ENCODE data around the gene RFTN1. TPM values are rescaled to one million over a fixed set of nuclear protein-coding genes. Genes with fewer than 3 reads are reported as not detected.

The RFTN1 gene
- total and polyA plus RNA-seq, 5 donors from 2014 or later, result 87.1 to 111 (median 104) TPM

- H3K4me3 ChIP-seq (ENCODE audit: low read depth, low read length), result no peak overlapping the region
- no peaks in the 10 kb centered on the region for H3K27me3 ChIP-seq (ENCODE audit: control insufficient read depth, insufficient read depth, low read length)
- Mint-ChIP-seq H3K4me3 (peak overlapping the region in 1 of 4 donors; percentile 39), H3K27me3 (no peaks in the 10 kb centered on the region), H3K4me1 (peaks cover 3 to 56% (median 23%) of the 10 kb centered on the region in 4 donors), H3K27ac (peak overlapping the region in 2 of 3 donors; percentile 68 to 70), H3K9me3 (no peaks in the 10 kb centered on the region), H3K36me3 (peaks cover 55% of the 10 kb centered on the region)
- ATAC-seq (ENCODE audit: low read depth in 2 of 2) (no peak), DNase-seq (no peak)
- H3K27ac ChIP-seq (ENCODE audit: insufficient read depth, low read length, poor library complexity, severe bottlenecking), result no peak overlapping the region
- H3K4me1 ChIP-seq (ENCODE audit: control insufficient read depth, insufficient read depth, low read length, poor library complexity, severe bottlenecking), result peaks cover 4% of the 10 kb centered on the region
- H3K9me3 ChIP-seq (ENCODE audit: control insufficient read depth in 2 of 2, low read length in 2 of 2), result no peaks in the 10 kb centered on the region
- H3K36me3 ChIP-seq (ENCODE audit: control insufficient read depth, insufficient read depth, low read length), result peaks cover 78% of the 10 kb centered on the region
Observed at GRCh38 chr3:16365491-16366128, 147.9 kb downstream of the RFTN1 start.

- H3K27ac Mint-ChIP-seq, result peak overlapping the region in 2 of 3 donors; percentile 28 to 63
- peaks cover 50% of the 10 kb centered on the region for H3K36me3 Mint-ChIP-seq
- no peak overlapping the region for H3K27ac ChIP-seq (ENCODE audit: insufficient read depth, low read length, poor library complexity, severe bottlenecking)
- no peak overlapping the region for H3K4me3 Mint-ChIP-seq
- peaks cover 0 to 50% (median 16%) of the 10 kb centered on the region in 4 donors for H3K4me1 Mint-ChIP-seq
- H3K4me1 ChIP-seq (ENCODE audit: control insufficient read depth, insufficient read depth, low read length, poor library complexity, severe bottlenecking), result no peaks in the 10 kb centered on the region
- DNase-seq (no peak), ATAC-seq (ENCODE audit: low read depth in 2 of 2) (no peak)
- no peaks in the 10 kb centered on the region for H3K9me3 ChIP-seq (ENCODE audit: control insufficient read depth in 2 of 2, low read length in 2 of 2)
- no peaks in the 10 kb centered on the region for H3K27me3 ChIP-seq (ENCODE audit: control insufficient read depth, insufficient read depth, low read length)
- no peak overlapping the region for H3K4me3 ChIP-seq (ENCODE audit: low read depth, low read length)
- no peaks in the 10 kb centered on the region for H3K27me3 Mint-ChIP-seq
- peaks cover 75% of the 10 kb centered on the region for H3K36me3 ChIP-seq (ENCODE audit: control insufficient read depth, insufficient read depth, low read length)
- H3K9me3 Mint-ChIP-seq, result no peaks in the 10 kb centered on the region
Observed at GRCh38 chr3:16364963-16365362, 148.5 kb downstream of the RFTN1 start.

GRCh38 chr3:16364323-16364722 lies 149.2 kb downstream of the RFTN1 start:
- no peaks in the 10 kb centered on the region for H3K27me3 Mint-ChIP-seq

GRCh38 chr3:16363636-16364035 lies 149.9 kb downstream of the RFTN1 start:
- H3K4me1 ChIP-seq (ENCODE audit: control insufficient read depth, insufficient read depth, low read length, poor library complexity, severe bottlenecking), result no peaks in the 10 kb centered on the region
- Mint-ChIP-seq H3K4me3 (peak overlapping the region in 1 of 4 donors; percentile 11), H3K9me3 (no peaks in the 10 kb centered on the region), H3K27ac (no peak overlapping the region), H3K36me3 (peaks cover 43% of the 10 kb centered on the region), H3K4me1 (peaks cover 6 to 49% (median 19%) of the 10 kb centered on the region in 4 donors), H3K27me3 (no peaks in the 10 kb centered on the region)
- H3K36me3 ChIP-seq (ENCODE audit: control insufficient read depth, insufficient read depth, low read length), result peaks cover 69% of the 10 kb centered on the region
- H3K4me3 ChIP-seq (ENCODE audit: low read depth, low read length), result no peak overlapping the region
- H3K9me3 ChIP-seq (ENCODE audit: control insufficient read depth in 2 of 2, low read length in 2 of 2), result no peaks in the 10 kb centered on the region
- H3K27ac ChIP-seq (ENCODE audit: insufficient read depth, low read length, poor library complexity, severe bottlenecking), result no peak overlapping the region
- DNase-seq, result no peak
- ATAC-seq (ENCODE audit: low read depth in 2 of 2), result no peak
- no peaks in the 10 kb centered on the region for H3K27me3 ChIP-seq (ENCODE audit: control insufficient read depth, insufficient read depth, low read length)

More at GRCh38 chr3:16364323-16364722, 149.2 kb downstream of the RFTN1 start:
- H3K4me3 Mint-ChIP-seq, result no peak overlapping the region
- ATAC-seq (ENCODE audit: low read depth in 2 of 2), result no peak
- DNase-seq, result no peak
- H3K36me3 ChIP-seq (ENCODE audit: control insufficient read depth, insufficient read depth, low read length), result peaks cover 71% of the 10 kb centered on the region
- no peak overlapping the region for H3K27ac Mint-ChIP-seq
- H3K9me3 ChIP-seq (ENCODE audit: control insufficient read depth in 2 of 2, low read length in 2 of 2), result no peaks in the 10 kb centered on the region
- no peaks in the 10 kb centered on the region for H3K4me1 ChIP-seq (ENCODE audit: control insufficient read depth, insufficient read depth, low read length, poor library complexity, severe bottlenecking)
- H3K4me1 Mint-ChIP-seq, result peaks cover 1 to 48% (median 16%) of the 10 kb centered on the region in 4 donors
- peaks cover 46% of the 10 kb centered on the region for H3K36me3 Mint-ChIP-seq
- H3K9me3 Mint-ChIP-seq, result no peaks in the 10 kb centered on the region
- no peak overlapping the region for H3K4me3 ChIP-seq (ENCODE audit: low read depth, low read length)
- H3K27me3 ChIP-seq (ENCODE audit: control insufficient read depth, insufficient read depth, low read length), result no peaks in the 10 kb centered on the region
- no peak overlapping the region for H3K27ac ChIP-seq (ENCODE audit: insufficient read depth, low read length, poor library complexity, severe bottlenecking)

GRCh38 chr3:16362770-16363169 lies 150.7 kb downstream of the RFTN1 start:
- DNase-seq (no peak), ATAC-seq (ENCODE audit: low read depth in 2 of 2) (no peak)
- no peak overlapping the region for H3K4me3 Mint-ChIP-seq
- no peaks in the 10 kb centered on the region for H3K9me3 Mint-ChIP-seq
- no peaks in the 10 kb centered on the region for H3K27me3 Mint-ChIP-seq
- Histone ChIP-seq H3K27me3 (ENCODE audit: control insufficient read depth, insufficient read depth, low read length) (no peaks in the 10 kb centered on the region), H3K36me3 (ENCODE audit: control insufficient read depth, insufficient read depth, low read length) (peaks cover 66% of the 10 kb centered on the region), H3K4me1 (ENCODE audit: control insufficient read depth, insufficient read depth, low read length, poor library complexity, severe bottlenecking) (no peaks in the 10 kb centered on the region), H3K27ac (ENCODE audit: insufficient read depth, low read length, poor library complexity, severe bottlenecking) (no peak overlapping the region), H3K9me3 (ENCODE audit: control insufficient read depth in 2 of 2, low read length in 2 of 2) (no peaks in the 10 kb centered on the region), H3K4me3 (ENCODE audit: low read depth, low read length) (no peak overlapping the region)
- peaks cover 6 to 49% (median 20%) of the 10 kb centered on the region in 4 donors for H3K4me1 Mint-ChIP-seq
- peaks cover 42% of the 10 kb centered on the region for H3K36me3 Mint-ChIP-seq
- peak overlapping the region in 2 of 3 donors; percentile 31 to 46 for H3K27ac Mint-ChIP-seq

- no peak for DNase-seq
- Mint-ChIP-seq H3K27me3 (no peaks in the 10 kb centered on the region), H3K9me3 (no peaks in the 10 kb centered on the region), H3K27ac (peak overlapping the region; percentile 31 to 82 (median 47)), H3K4me3 (no peak overlapping the region), H3K4me1 (peaks cover 6 to 41% (median 24%) of the 10 kb centered on the region in 4 donors), H3K36me3 (peaks cover 42% of the 10 kb centered on the region)
- H3K27me3 ChIP-seq (ENCODE audit: control insufficient read depth, insufficient read depth, low read length), result no peaks in the 10 kb centered on the region
- no peaks in the 10 kb centered on the region for H3K9me3 ChIP-seq (ENCODE audit: control insufficient read depth in 2 of 2, low read length in 2 of 2)
- no peak for ATAC-seq (ENCODE audit: low read depth in 2 of 2)
- no peak overlapping the region for H3K4me3 ChIP-seq (ENCODE audit: low read depth, low read length)
- H3K27ac ChIP-seq (ENCODE audit: insufficient read depth, low read length, poor library complexity, severe bottlenecking), result no peak overlapping the region
- no peaks in the 10 kb centered on the region for H3K4me1 ChIP-seq (ENCODE audit: control insufficient read depth, insufficient read depth, low read length, poor library complexity, severe bottlenecking)
- H3K36me3 ChIP-seq (ENCODE audit: control insufficient read depth, insufficient read depth, low read length), result peaks cover 65% of the 10 kb centered on the region
Observed at GRCh38 chr3:16361087-16361486, 152.4 kb downstream of the RFTN1 start.

GRCh38 chr3:16359331-16359730 lies 154.2 kb downstream of the RFTN1 start:
- H3K9me3 Mint-ChIP-seq, result no peaks in the 10 kb centered on the region
- H3K9me3 ChIP-seq (ENCODE audit: control insufficient read depth in 2 of 2, low read length in 2 of 2), result no peaks in the 10 kb centered on the region
- H3K4me1 Mint-ChIP-seq, result peaks cover 15 to 34% (median 25%) of the 10 kb centered on the region in 4 donors
- no peaks in the 10 kb centered on the region for H3K27me3 Mint-ChIP-seq
- H3K27ac Mint-ChIP-seq, result peak overlapping the region; percentile 64 to 75 (median 65)
- H3K36me3 ChIP-seq (ENCODE audit: control insufficient read depth, insufficient read depth, low read length), result peaks cover 71% of the 10 kb centered on the region
- peaks cover 42% of the 10 kb centered on the region for H3K36me3 Mint-ChIP-seq
- no peaks in the 10 kb centered on the region for H3K4me1 ChIP-seq (ENCODE audit: control insufficient read depth, insufficient read depth, low read length, poor library complexity, severe bottlenecking)
- no peaks in the 10 kb centered on the region for H3K27me3 ChIP-seq (ENCODE audit: control insufficient read depth, insufficient read depth, low read length)
- ATAC-seq (ENCODE audit: low read depth in 2 of 2) (no peak), DNase-seq (no peak)
- H3K4me3 Mint-ChIP-seq, result no peak overlapping the region
- no peak overlapping the region for H3K4me3 ChIP-seq (ENCODE audit: low read depth, low read length)
- H3K27ac ChIP-seq (ENCODE audit: insufficient read depth, low read length, poor library complexity, severe bottlenecking), result no peak overlapping the region

GRCh38 chr3:16358336-16358735 lies 155.2 kb downstream of the RFTN1 start:
- H3K36me3 ChIP-seq (ENCODE audit: control insufficient read depth, insufficient read depth, low read length), result peaks cover 61% of the 10 kb centered on the region
- H3K9me3 ChIP-seq (ENCODE audit: control insufficient read depth in 2 of 2, low read length in 2 of 2), result no peaks in the 10 kb centered on the region
- H3K4me1 ChIP-seq (ENCODE audit: control insufficient read depth, insufficient read depth, low read length, poor library complexity, severe bottlenecking), result no peaks in the 10 kb centered on the region
- Mint-ChIP-seq H3K27ac (peak overlapping the region; percentile 3 to 69 (median 65)), H3K4me3 (no peak overlapping the region), H3K9me3 (no peaks in the 10 kb centered on the region), H3K4me1 (peaks cover 15 to 40% (median 28%) of the 10 kb centered on the region in 4 donors), H3K36me3 (peaks cover 49% of the 10 kb centered on the region), H3K27me3 (no peaks in the 10 kb centered on the region)
- no peak overlapping the region for H3K27ac ChIP-seq (ENCODE audit: insufficient read depth, low read length, poor library complexity, severe bottlenecking)
- H3K27me3 ChIP-seq (ENCODE audit: control insufficient read depth, insufficient read depth, low read length), result no peaks in the 10 kb centered on the region
- ATAC-seq (ENCODE audit: low read depth in 2 of 2) (no peak), DNase-seq (no peak)
- H3K4me3 ChIP-seq (ENCODE audit: low read depth, low read length), result no peak overlapping the region
